HG02610 (cell line): ENCODE measurements around the gene CALCA.
"Not testable (repeated sequence)": the region's sequence is repeated elsewhere in the genome, so short reads cannot be mapped to it uniquely, and the experiment has no call there.

Experiments used
- ATAC-seq: cut with Tn5 transposase; IDR thresholded peaks from one replicate; pipeline ENCODE4 v1.9.1; 2021; ENCODE audit warnings: mild to moderate bottlenecking, moderate library complexity; ENCODE audit not compliant: unreplicated experiment

CALCA gene, protein sequence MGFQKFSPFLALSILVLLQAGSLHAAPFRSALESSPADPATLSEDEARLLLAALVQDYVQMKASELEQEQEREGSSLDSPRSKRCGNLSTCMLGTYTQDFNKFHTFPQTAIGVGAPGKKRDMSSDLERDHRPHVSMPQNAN

DNA sequence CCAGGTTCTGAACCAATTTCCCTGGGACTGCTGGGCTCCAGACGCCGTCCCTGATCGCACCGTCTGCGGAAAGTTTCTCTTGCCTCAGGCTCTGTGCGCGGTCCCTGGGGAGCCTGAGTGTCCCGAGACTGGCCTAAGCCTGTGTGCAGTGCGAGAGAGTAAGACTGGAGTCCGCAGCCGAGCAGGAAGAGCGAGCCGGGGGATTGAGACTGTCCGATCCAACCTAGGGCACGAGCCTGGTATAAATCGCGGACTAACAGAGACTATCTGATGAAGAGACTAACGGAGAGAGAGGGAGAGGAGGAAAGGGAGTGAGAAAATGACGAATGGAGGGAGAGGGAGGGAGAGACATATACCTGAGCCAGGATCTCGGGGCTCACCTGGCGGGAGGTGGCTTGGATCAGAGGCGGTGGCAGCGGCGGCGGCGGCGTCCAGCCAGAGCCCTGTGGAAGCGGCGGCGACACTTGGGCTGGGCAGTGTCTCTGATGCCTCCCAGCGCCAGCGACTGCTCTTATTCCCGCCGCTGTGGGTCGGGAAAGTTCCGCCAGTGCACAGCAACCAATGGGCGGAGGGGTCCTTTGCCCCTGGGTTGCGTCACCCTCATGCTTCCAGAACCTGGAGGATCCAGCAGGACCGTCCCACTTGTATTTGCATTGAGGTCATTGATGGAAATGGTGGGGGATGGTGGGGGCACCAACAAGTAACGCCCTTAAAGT is at the start of gene CALCA:
CALCA (minus strand) TSS at position 487 of the 716 bp plus-strand sequence. CDS start 1,159 bp downstream, outside the sequence.
- no peak for ATAC-seq

GRCh38 chr11:15016200-15016599 is 44.0 kb upstream of the CALCA start:
- ATAC-seq = no peak

DNA sequence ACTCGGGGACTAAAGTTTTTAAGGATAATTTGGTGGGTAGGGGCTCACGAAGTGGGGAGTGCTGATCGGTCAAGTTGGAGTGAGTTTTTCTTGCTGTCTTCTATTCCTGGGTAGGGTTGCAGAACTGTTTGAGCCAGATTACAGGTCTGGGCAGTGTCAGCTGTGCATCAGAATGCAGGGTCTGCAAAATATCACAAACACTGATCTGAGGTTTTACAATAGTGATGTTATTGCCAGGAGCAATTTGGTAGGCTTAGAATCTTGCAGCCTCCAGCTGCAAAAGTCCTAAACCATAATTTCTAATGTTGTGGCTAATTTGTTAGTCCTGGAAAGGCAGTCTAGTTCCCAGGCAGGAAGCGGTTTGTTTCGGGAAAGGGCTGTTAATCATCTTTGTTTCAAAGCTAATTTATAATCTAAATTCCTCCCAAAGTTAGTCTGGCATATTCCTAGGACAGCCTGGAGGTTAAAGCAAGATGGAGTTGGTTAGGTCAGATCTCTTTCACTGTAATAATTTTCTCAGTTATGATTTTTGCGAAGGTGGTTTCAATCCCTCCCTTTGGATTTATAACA is 39.7 kb upstream of the CALCA start:
- ATAC-seq = no peak

GRCh38 chr11:15010865-15011264 is 38.7 kb upstream of the CALCA start:
- no peak for ATAC-seq

DNA sequence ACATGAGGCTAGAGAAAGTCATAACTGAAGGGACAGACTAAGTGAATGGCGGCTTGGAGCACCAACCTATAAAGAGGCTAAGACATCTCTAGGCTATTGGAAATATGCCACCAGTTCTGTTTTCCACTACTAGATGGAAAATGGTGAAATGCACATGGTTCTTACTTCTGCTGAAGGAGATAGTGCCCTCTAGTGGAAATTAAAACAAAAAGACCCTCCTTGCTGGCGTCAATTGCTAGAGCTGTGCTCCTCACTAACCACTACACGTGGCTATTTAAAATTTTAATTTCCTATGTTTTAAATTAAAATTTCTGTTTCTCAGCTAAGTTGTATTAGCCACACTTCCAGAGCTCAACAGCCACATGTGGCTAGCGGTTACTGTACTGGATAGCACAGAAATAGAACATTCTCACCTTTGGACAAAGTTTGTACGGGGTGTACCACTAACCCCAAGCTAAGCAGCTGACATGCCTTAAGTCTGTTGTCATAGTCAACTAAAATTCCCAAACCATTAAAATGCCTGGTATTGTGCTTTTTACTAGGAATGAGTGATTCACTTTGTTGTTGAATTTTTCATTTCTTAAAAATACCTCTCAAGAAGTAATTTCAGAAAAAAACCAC is 34.1 kb upstream of the CALCA start:
- ATAC-seq = peak; percentile 64

GRCh38 chr11:14988133-14988532 is 16.0 kb upstream of the CALCA start:
- ATAC-seq = not testable (repeated sequence)

DNA sequence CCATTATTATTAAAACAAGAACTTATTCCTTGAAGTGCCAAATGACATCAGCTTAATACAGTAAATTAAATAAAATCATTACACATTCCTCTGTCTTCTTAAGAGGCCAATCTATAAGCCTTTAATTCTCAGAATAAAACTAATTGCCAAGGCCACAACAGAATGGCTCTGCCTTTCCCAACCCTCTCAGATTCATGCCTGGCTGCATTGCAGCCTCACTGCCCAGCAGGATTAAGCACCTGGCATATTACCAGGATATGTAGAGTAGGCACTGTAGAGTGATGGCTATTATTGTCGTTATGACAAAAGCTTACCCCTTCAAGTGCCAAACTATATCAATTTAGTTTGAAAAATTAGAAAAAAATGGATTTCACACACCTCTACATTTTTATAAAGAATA is 9.4 kb upstream of the CALCA start:
- ATAC-seq = no peak

DNA sequence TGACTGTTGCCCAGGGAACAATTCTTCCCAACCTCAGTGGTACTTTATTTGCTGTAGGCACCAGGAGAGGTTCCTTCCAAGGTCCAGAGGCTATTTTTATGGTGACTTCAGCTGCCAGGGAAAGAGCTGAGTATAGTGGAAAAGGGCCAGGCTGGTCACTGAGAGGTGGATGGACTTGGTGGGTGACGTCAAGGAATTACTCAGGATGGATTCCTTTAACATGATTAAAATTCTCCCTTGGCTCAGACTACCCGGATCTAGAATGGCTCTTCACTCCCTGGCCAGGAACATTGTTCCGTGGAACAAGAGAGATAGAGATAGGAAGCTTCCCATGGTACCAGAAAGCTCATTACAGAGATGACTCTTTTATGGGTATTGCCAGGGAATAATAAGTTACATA is 8.7 kb upstream of the CALCA start:
- ATAC-seq = no peak

DNA sequence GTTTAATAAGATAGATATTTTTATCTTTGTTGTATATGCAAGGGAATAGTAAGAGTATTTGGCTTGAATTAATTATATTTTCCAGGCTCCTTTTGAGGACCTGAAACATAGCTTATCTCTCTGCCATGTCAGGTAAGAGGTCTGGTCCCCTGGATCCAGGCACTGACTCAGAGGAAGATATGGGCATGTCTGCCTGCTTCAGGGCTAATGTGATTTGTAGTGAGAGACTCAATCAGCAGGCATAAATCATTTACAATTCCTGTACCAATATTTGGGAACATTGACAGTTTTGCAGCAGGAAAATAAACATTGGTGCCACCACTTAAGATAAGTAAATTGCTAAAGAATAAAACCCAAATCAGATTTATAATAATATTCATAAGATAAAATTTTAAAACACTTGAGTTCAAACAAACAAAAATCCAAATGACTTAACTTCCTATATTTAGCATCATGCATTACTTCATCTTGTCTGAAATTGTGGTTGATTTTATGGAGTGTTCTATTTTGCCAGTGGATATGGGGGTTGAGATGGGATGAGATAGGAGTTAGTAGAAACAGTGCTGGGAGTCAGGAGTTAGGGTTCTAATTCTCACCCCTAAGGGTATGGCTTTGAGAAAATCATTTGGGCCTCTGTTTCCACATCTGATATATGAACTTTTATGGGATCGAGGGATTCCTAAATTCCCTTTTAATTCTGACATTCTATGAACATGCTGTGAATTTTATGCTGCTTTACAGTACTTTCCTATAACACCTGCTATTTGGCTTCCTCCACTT is 5.1 kb upstream of the CALCA start:
- no peak for ATAC-seq

- no peak for ATAC-seq
These were observed 3.1 kb upstream of the CALCA start for GRCh38 chr11:14975252-14975587.

GRCh38 chr11:14974515-14975251 is 2.5 kb upstream of the CALCA start:
- no peak for ATAC-seq

DNA sequence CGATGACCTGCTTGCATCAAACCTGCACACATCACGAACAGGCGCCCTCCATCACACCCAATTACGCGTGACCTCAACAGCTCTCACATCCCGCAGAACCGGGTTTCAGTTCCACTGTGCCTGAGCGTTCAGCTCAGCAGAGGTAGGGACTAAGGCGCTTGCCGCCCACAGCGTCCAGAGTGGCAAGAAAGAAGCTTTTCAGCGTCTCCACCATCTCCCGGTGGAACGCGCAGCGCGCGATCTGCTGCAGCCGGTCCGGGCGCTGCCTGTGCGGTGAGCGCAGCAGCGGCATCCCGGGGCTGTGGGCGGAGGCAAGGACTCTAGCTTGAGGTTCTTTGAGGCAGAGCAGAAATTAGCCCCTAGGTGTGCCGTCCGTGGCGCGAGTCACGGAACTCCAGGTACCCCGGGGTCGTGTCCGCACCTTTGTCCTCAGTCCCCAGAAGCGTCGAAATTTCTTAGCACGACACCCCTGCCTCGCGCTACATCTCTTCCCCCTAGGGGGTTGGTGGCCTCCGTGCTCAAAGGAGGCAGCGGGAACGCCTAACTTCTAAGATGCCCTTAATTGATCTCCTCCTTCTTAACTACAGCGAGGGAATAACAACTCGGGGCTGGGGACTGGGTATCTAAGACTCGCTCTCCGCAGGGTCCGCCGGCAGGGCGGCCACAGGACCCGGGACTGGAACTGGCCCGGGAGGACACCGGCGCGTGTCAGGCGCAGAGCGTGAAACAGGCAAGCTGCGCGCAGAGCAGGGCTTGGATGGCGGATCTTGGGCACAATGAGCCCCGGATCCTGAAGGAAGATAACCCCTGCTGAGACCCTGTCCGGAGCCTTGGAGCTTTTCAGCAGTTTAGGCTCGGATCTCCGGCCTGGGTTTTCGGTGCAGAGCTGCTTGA is 1.7 kb upstream of the CALCA start:
- no peak for ATAC-seq

DNA sequence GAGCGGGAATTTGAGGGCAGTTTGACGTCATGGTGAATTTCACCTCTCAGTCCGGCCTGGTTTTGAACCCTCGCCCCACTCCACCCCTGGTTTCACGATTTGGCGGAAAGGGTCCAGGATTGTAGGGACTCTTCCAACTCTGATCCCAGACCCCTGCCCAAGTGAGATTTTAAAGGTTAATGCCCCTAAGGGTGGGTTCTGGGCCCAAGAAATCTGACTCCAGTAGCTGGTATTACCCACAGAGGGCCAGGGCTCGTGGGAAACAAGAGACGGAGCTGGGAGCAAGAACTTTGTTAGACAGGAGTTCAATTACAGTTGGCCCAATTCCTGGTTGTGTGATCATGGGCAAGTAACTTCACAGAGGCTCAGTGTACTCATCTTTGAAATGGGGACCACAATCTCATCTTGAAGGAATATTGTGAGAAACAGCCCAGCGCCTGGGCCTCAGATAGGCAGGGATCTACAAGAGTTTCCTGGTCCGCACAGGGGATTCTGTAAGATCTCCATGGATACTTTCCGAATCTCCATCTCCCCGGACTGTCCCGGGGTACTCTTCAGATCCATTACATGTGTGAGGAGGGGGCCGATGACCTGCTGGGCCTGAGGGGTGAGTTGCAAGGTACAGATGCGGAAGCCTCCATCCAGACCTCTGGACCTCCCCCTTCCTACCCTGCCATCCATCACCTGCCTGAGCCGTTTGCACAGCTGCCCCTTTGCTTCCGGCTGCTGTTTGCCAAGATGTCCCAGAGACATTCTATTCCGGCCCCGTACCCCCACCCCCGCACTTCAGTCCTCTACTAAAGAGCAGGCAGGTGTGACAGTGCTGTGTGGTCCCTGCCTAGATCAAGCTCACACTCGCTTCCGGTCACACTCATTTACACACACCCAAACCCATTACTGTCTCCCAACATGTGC is 687 bp upstream of the CALCA start:
- no peak for ATAC-seq

DNA sequence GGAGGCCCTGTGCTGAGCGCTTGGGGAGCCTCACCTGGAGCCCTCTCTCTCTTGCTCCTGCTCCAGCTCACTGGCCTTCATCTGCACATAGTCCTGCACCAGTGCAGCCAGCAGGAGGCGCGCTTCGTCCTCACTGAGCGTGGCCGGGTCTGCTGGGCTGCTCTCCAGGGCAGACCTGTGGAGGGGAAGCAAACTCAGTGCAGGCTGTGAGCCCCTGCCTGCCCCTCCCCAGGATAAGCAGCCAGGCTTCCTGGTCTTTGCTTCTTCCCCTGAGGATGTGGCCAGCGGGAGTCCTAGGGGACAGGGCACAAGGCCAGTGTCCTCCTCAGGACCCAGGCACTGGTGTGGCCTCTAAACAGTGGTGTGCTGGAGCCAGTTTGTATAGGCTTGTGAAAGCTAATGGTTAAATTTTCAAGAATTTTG is 2.2 kb downstream of the CALCA start:
- ATAC-seq = no peak

GRCh38 chr11:14967581-14968243 is 4.4 kb downstream of the CALCA start:
- no peak for ATAC-seq

DNA sequence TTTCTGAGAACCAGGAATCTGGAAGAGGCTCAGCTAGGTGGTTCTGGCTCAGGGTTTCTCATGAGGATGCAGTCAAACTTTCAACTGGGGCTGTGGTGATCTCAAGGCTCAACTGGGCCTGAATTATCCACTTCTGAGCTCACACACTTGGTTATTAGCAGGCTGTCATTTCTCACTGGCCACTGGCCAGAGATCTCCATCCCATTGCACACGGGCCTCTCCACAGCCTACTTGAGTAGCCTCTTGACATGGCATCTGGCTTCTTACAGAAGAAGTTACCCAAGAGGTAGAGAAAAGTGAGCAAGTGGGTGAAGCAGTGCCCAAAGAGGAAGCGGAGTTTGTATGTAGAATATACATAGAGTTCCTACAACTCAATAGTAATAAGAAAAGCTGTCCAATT is 16.0 kb downstream of the CALCA start:
- no peak for ATAC-seq

DNA sequence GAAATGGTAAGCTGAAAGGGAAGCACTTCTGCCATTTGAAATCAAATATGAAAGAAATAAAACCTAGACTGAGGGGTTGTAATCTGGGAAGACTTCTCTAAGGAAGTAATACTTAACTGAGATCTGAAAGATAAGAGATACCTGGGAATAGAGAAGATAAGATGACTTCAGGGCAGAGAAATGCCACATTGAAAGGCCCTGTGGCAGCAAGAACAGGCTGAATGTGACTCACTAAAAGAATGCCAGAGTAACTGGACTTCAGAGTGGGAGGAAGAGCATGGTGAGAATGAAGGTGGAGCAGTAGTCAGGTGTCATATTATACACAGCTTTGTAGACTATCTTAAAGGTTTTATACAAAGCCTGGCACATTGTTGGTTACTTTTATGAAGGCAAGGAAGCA is 17.6 kb downstream of the CALCA start:
- no peak for ATAC-seq

GRCh38 chr11:14953904-14954303 is 18.2 kb downstream of the CALCA start:
- no peak for ATAC-seq
